Common myeloid progenitor, CD34-positive (primary cell): Measurements from ENCODE around the gene GNAS.
A peak's percentile ranks its signal among the peaks of the same experiment; 100 is the strongest.

Source experiments
- CTCF ChIA-PET: fragments of 350-600 bp; sonication (Branson Sonifier 250); formaldehyde crosslinking; loops from one replicate; lab custom pipeline; 2021; ENCODE audit warnings: antibody characterized with exemption; lab: Charles Lee
- POLR2A ChIA-PET: fragments of 350-600 bp; sonication (Branson Sonifier 250); formaldehyde crosslinking; loops from one replicate; lab custom pipeline; 2021; ENCODE audit warnings: antibody characterized with exemption; lab: Charles Lee
- DNase-seq, 3 donors: peaks; one replicate each; pipeline versions ENCODE4 v3.0.0 to v3.0.0-alpha.2; 2013
- H3K27ac ChIP-seq, 2 experiments: 1 replicate in 1 of 2; 2 replicates in 1 of 2; pipeline ENCODE4 v1.7.0; 2013; ENCODE audit warnings: inconsistent platforms in 2 of 2, low read length in 2 of 2, mild to moderate bottlenecking in 2 of 2, low read depth in 1 of 2, moderate library complexity in 1 of 2; ENCODE audit not compliant: severe bottlenecking in 2 of 2, insufficient read depth in 1 of 2, poor library complexity in 1 of 2
- H3K27me3 ChIP-seq, 5 experiments: replicated peaks in 2 of 5; 1 replicate in 3 of 5; 2 replicates in 2 of 5; pipeline versions ENCODE4 v1.6.1 to v1.7.0; 2013; ENCODE audit warnings: low read length in 4 of 5, mild to moderate bottlenecking in 2 of 5, moderate library complexity in 2 of 5, inconsistent platforms in 1 of 5; ENCODE audit not compliant: insufficient read depth in 5 of 5, control insufficient read depth in 4 of 5
- H3K36me3 ChIP-seq, 4 experiments: 1 replicate in 2 of 4; 2 replicates in 2 of 4; pipeline versions ENCODE4 v1.6.1 to v1.7.0; 2013; ENCODE audit warnings: low read length in 3 of 4, control low read depth in 1 of 4, mild to moderate bottlenecking in 1 of 4; ENCODE audit not compliant: control insufficient read depth in 4 of 4, insufficient read depth in 4 of 4
- H3K4me1 ChIP-seq, 4 experiments: 1 replicate in 3 of 4; 2 replicates in 1 of 4; pipeline versions ENCODE4 v1.6.1 to v1.7.1; 2013; ENCODE audit warnings: low read length in 3 of 4, mild to moderate bottlenecking in 3 of 4, control low read depth in 1 of 4, inconsistent platforms in 1 of 4, moderate library complexity in 1 of 4; ENCODE audit not compliant: control insufficient read depth in 4 of 4, insufficient read depth in 4 of 4; ENCODE audit errors: control extremely low read depth in 1 of 4
- H3K4me3 ChIP-seq, 7 experiments: 1 replicate in 4 of 7; 2 replicates in 3 of 7; pipeline versions ENCODE4 v1.5.1 to v1.7.0; 2013; ENCODE audit warnings: mild to moderate bottlenecking in 7 of 7, low read length in 6 of 7, moderate library complexity in 6 of 7, inconsistent platforms in 2 of 7, low read depth in 2 of 7, control low read depth in 1 of 7; ENCODE audit not compliant: insufficient read depth in 4 of 7, control insufficient read depth in 1 of 7; ENCODE audit errors: extremely low read depth in 1 of 7
- H3K9me3 ChIP-seq, 5 experiments: 1 replicate in 4 of 5; 2 replicates in 1 of 5; pipeline versions ENCODE4 v1.6.1 to v1.7.1; 2013; ENCODE audit warnings: low read length in 4 of 5, mild to moderate bottlenecking in 2 of 5, inconsistent platforms in 1 of 5, low read depth in 1 of 5, moderate library complexity in 1 of 5; ENCODE audit not compliant: control insufficient read depth in 4 of 5, insufficient read depth in 2 of 5; ENCODE audit errors: control extremely low read depth in 1 of 5
- WGBS: methylation state at CpG from one replicate; pipeline ENCODE4 v1.1.5; 2013; ENCODE audit not compliant: insufficient coverage; 5-methylcytosine and 5-hydroxymethylcytosine counted together

The GNAS gene

GRCh38 chr20:58895448-58896180, 43.1 kb downstream of the GNAS start:
- CTCF ChIA-PET = interaction anchor here (1.3 kb wide), 1 partner anchor 12 kb away, joined by 4 read pairs; no protein-coding TSS in a partner anchor
- H3K36me3 ChIP-seq = peaks cover 14 to 51% (median 25%) of the 10 kb centered on the region in 4 experiments
- no peaks in the 10 kb centered on the region for H3K9me3 ChIP-seq
- no peak for DNase-seq
- POLR2A ChIA-PET = no interaction called here
- H3K27ac ChIP-seq = peak overlapping the region in 1 of 2 experiments; percentile 14
- peak overlapping the region in 3 of 7 experiments; percentile 36 to 53 (median 41) for H3K4me3 ChIP-seq
- H3K27me3 ChIP-seq = no peaks in the 10 kb centered on the region
- WGBS = 71% methylated on average over 2 of the region's 13 CpGs
- peaks cover 29 to 51% (median 42%) of the 10 kb centered on the region in 4 experiments for H3K4me1 ChIP-seq

DNA sequence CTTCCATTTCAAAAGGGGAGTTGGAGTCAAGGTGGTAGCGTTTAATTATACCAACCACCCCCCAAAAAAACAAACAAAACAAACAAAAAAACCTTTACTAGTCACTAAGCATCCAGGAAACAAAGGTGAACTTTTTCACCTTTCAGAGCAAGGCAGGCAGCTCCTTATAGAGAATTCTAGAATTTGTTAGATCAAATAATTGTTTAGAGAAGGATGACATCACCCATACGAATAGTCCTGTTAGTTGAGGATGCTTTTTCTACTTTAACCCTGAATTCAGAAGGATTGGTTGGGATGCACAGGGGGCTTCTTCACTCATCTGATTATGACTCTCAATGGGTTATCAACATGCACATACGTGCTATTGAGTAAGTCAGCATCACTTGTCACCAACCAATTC, 44.3 kb downstream of the GNAS start:
- Histone ChIP-seq H3K4me1 (peaks cover 29 to 50% (median 40%) of the 10 kb centered on the region in 4 experiments), H3K36me3 (peaks cover 14 to 61% (median 27%) of the 10 kb centered on the region in 4 experiments), H3K4me3 (peak overlapping the region in 1 of 7 experiments; percentile 28), H3K27me3 (no peaks in the 10 kb centered on the region), H3K27ac (no peak overlapping the region), H3K9me3 (no peaks in the 10 kb centered on the region)
- CTCF ChIA-PET = interaction anchor here (1.0 kb wide), 1 partner anchor 153 kb away, joined by 3 read pairs; no protein-coding TSS in a partner anchor
- WGBS = 83% methylated on average over 2 of the region's 3 CpGs
- no peak for DNase-seq
- POLR2A ChIA-PET = no interaction called here

DNA sequence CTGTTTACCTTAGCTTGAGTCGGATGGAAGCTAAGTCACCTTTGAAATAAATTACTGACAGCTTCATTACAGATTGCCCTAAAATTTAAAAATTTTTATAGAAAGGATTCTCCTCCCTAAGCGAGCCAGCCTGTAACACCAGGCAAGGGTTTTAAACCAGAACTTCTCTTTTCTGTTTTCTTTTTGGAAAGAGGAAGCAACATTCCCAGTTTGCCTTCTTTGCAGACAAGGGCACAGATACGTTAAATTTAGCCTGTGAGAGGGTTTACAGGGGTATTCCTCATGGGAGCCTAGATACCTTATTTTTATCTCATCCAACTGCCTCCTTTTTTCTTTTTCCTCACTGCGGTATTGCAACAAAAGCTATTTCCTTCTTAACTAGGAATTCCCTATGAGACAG, 45.0 kb downstream of the GNAS start:
- POLR2A ChIA-PET = interaction anchor here (0.9 kb wide), 1 partner anchor 10 kb away, joined by 3 read pairs; no protein-coding TSS in a partner anchor
- Histone ChIP-seq H3K36me3 (peaks cover 14 to 67% (median 30%) of the 10 kb centered on the region in 4 experiments), H3K4me3 (no peak overlapping the region), H3K27ac (no peak overlapping the region), H3K27me3 (no peaks in the 10 kb centered on the region), H3K9me3 (no peaks in the 10 kb centered on the region), H3K4me1 (peaks cover 29 to 50% (median 40%) of the 10 kb centered on the region in 4 experiments)
- WGBS = 20% methylated on average over 1 of the region's 4 CpGs
- no peak for DNase-seq
- CTCF ChIA-PET = interaction anchor here (1.0 kb wide), 1 partner anchor 152 kb away, joined by 3 read pairs; no protein-coding TSS in a partner anchor

- POLR2A ChIA-PET = no interaction called here
- Histone ChIP-seq H3K27ac (no peak overlapping the region), H3K4me1 (peaks cover 21 to 40% (median 30%) of the 10 kb centered on the region in 4 experiments), H3K36me3 (peaks cover 19 to 77% (median 35%) of the 10 kb centered on the region in 4 experiments), H3K27me3 (no peaks in the 10 kb centered on the region), H3K4me3 (no peak overlapping the region), H3K9me3 (no peaks in the 10 kb centered on the region)
- 93% methylated on average over 5 of the region's 15 CpGs for WGBS
- CTCF ChIA-PET = interaction anchor here (1.1 kb wide), 1 partner anchor 129 kb away, joined by 3 read pairs; no protein-coding TSS in a partner anchor
- no peak for DNase-seq
Measured at GRCh38 chr20:58898629-58899408, 46.3 kb downstream of the GNAS start.

DNA sequence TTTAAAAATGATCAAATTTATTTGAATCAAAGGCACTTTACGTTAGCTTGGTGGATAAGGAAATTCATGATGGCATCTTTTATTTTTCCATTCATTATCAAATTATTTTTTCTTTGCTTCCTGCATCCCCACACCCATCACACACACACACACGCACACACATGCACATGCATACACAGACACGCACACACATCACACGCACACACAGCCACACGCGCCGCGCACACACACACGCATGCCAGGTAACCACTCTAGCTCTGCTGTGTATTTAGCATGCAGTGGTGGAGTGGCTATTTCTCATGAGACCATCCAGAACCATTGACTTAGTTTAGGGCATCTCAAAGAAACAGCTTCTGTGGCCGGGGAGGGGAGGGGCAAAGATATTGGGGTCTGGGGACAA, 47.0 kb downstream of the GNAS start:
- H3K36me3 ChIP-seq = peaks cover 19 to 84% (median 39%) of the 10 kb centered on the region in 4 experiments
- H3K9me3 ChIP-seq = no peaks in the 10 kb centered on the region
- POLR2A ChIA-PET = no interaction called here
- H3K4me1 ChIP-seq = peaks cover 14 to 33% (median 23%) of the 10 kb centered on the region in 4 experiments
- DNase-seq = peak in 2 of 3 donors; percentile 52 to 64
- H3K4me3 ChIP-seq = no peak overlapping the region
- no peak overlapping the region for H3K27ac ChIP-seq
- WGBS = no CpG with 5 or more reads among the region's 10 CpGs
- CTCF ChIA-PET = no interaction called here
- H3K27me3 ChIP-seq = no peaks in the 10 kb centered on the region

DNA sequence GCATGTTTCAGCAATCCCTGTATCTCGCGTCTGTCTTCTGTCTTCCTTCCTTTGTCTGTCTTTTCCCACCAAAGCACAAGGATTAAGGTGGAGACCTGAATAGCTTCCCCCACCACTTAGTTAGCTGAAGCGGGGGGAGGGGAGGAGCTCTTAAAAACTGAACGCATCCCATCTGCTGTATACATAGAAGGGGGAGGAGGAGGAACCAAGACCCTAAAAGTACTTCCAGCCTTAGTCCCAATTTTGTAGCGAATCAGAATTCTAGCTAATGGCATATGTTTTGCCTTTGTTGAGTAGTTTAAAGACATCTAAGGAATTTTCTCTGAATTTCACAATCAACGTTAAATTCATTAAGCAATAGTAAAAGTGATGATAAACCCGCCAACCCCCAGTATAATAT, 47.9 kb downstream of the GNAS start:
- Histone ChIP-seq H3K36me3 (peaks cover 22 to 90% (median 46%) of the 10 kb centered on the region in 4 experiments), H3K4me3 (no peak overlapping the region), H3K27ac (no peak overlapping the region), H3K4me1 (peaks cover 6 to 24% (median 15%) of the 10 kb centered on the region in 4 experiments), H3K9me3 (no peaks in the 10 kb centered on the region), H3K27me3 (no peaks in the 10 kb centered on the region)
- DNase-seq = no peak
- WGBS = 95% methylated on average over 2 of the region's 7 CpGs
- ChIA-PET POLR2A (no interaction called here), CTCF (no interaction called here)
